IMR-90 (cell line): ENCODE results near the gene MTMR6.

ENCODE experiments used
- CTCF ChIP-seq: conservative IDR thresholded peaks from 2 replicates; pipeline ENCODE4 v1.5.1; 2012; ENCODE audit warnings: mild to moderate bottlenecking, low read depth, low read length, improper control_type of control experiment
- POLR2A ChIP-seq: IDR thresholded peaks from 2 replicates; pipeline ENCODE4 v1.6.1; 2012; ENCODE audit warnings: mild to moderate bottlenecking, low read depth, low read length

- TF ChIP-seq POLR2A (no peak), CTCF (no peak)
Measured at GRCh38 chr13:25335856-25336255, 48.6 kb upstream of the MTMR6 start.
